Central memory CD8-positive, alpha-beta T cell (primary cell): ENCODE data around the gene CCDC88B.
A peak's percentile ranks its signal among the peaks of the same experiment; 100 is the strongest.
"Not testable (repeated sequence)": the region's sequence is repeated elsewhere in the genome, so short reads cannot be mapped to it uniquely, and the experiment has no call there.

Experiments used
- ATAC-seq: fragments of 150-1000 bp; cut with Tn5 transposase; replicated peaks from 2 replicates; pipeline ENCODE4 v1.10.0; 2022; ENCODE audit warnings: mild to moderate bottlenecking, moderate FRiP score, moderate number of reproducible peaks; ENCODE audit not compliant: poor library complexity, severe bottlenecking; ENCODE audit errors: extremely low read depth
- DNase-seq, 2 donors: peaks; one replicate each; pipeline ENCODE4 v3.0.0; 2021; ENCODE audit warnings: low spot score in 2 of 2
- H3K27ac Mint-ChIP-seq: one replicate; pipeline ENCODE4 v1.8.0; 2022; ENCODE audit warnings: low read depth, mild to moderate bottlenecking, moderate library complexity, mixed read lengths
- H3K27me3 Mint-ChIP-seq: one replicate; pipeline ENCODE4 v1.8.0; 2022; ENCODE audit warnings: mixed read lengths
- H3K36me3 Mint-ChIP-seq: one replicate; pipeline ENCODE4 v1.8.0; 2022; ENCODE audit warnings: mild to moderate bottlenecking, moderate library complexity, mixed read lengths; ENCODE audit not compliant: insufficient read depth
- H3K4me1 Mint-ChIP-seq: one replicate; pipeline ENCODE4 v1.8.0; 2022; ENCODE audit warnings: mixed read lengths
- H3K4me3 Mint-ChIP-seq: one replicate; pipeline ENCODE4 v1.8.0; 2022; ENCODE audit warnings: mild to moderate bottlenecking, moderate library complexity, mixed read lengths
- H3K9me3 Mint-ChIP-seq: one replicate; pipeline ENCODE4 v1.8.0; 2022; ENCODE audit warnings: mixed read lengths

The CCDC88B gene

DNA sequence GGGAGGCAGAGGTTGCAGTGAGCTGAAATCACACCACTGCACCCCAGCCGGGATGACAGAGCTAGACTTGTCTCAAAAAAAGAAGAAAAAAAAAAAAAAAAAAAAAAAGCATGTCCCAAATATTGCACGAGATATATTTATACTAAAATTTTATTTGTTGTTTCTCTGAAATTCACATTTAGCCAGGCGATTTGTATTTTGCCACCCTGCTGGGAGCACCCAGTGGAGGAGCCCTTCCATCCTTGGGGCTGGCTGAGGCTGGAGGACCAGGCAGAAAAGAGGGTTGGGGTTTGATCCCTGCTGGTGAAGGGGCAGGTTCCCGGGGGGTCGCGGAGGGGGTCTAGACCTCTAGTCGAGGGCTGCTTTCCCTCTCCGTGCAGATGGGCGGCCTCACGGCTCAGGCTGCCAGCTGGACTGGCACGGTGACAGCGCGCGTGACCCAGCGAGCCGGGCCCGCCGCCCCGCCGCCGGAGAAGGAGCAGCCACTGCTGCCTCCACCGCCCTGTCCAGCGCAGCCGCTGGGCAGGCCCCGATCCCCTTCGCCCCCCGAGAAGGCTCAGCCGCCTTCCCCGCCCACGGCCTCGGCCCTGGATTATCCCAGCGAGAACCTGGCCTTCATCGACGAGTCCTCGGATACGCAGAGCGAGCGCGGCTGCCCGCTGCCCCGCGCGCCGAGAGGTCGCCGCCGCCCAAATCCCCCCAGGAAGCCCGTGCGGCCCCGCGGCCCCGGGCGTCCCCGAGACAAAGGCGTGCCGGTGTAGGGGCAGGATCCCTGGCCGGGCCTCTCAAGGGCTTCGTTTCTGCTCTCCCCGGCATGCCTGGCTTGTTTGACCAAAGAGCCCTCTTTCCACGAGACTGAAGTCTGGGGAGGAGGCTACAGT lies 40.8 kb upstream of the CCDC88B start:
- no peaks in the 10 kb centered on the region for H3K9me3 Mint-ChIP-seq
- peaks cover 70% of the 10 kb centered on the region for H3K27me3 Mint-ChIP-seq
- ATAC-seq (no peak), DNase-seq (no peak)
- H3K27ac Mint-ChIP-seq = no peak overlapping the region
- H3K4me3 Mint-ChIP-seq = peak overlapping the region; percentile 76
- peaks cover 15% of the 10 kb centered on the region for H3K4me1 Mint-ChIP-seq
- H3K36me3 Mint-ChIP-seq = peaks cover 6% of the 10 kb centered on the region

DNA sequence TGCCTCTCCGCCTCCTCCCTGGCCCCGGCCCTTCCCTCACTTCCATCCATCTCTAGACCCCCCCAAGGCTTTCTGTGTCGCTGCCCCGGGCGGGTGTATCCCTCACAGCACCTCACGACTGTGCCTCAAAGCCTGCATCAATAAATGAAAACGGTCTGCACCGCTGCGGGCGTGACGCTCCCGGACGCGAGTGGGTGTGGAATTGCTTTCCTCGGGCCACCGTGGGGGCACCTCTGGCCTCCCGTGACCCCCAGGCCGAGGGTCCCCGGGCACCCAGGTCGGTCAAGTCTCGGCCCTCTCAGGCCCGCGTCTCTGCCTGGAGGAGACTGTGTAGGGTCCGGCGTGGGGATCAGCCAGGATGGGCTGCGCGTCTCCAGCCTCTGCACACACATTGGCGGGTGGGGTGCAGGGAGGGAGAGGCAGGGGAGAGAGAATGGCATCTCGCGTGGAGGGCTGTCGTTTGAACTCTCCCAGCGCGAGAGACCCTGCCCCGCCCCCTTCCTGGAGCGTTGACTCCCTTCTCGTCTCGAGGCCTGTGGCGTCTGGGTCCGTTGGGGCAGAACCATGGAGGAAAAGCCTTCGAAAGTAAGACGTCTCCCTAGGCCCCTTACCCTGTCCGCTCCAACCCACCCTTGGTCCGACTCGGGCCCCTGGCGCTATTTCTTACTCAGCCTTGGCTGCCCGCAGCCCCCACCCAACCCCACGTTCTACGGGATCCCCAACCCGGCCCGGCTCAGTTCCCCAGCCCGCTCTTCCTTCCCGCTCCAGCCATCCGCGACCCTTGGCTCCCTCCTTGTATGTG lies 40.0 kb upstream of the CCDC88B start, which contains the start of gene CATSPERZ:
TSS of gene CATSPERZ (plus strand) at position 512 of the 802 bp plus-strand sequence. CDS start at position 565, 53 bp downstream.
- Mint-ChIP-seq H3K9me3 (no peaks in the 10 kb centered on the region), H3K27me3 (peaks cover 61% of the 10 kb centered on the region), H3K4me3 (peak within 1 kb of the TSS; percentile 76), H3K36me3 (peaks cover 6% of the 10 kb centered on the region), H3K27ac (peak within 1 kb of the TSS; percentile 73), H3K4me1 (peaks cover 19% of the 10 kb centered on the region)
- ATAC-seq = no peak
- DNase-seq = no peak

DNA sequence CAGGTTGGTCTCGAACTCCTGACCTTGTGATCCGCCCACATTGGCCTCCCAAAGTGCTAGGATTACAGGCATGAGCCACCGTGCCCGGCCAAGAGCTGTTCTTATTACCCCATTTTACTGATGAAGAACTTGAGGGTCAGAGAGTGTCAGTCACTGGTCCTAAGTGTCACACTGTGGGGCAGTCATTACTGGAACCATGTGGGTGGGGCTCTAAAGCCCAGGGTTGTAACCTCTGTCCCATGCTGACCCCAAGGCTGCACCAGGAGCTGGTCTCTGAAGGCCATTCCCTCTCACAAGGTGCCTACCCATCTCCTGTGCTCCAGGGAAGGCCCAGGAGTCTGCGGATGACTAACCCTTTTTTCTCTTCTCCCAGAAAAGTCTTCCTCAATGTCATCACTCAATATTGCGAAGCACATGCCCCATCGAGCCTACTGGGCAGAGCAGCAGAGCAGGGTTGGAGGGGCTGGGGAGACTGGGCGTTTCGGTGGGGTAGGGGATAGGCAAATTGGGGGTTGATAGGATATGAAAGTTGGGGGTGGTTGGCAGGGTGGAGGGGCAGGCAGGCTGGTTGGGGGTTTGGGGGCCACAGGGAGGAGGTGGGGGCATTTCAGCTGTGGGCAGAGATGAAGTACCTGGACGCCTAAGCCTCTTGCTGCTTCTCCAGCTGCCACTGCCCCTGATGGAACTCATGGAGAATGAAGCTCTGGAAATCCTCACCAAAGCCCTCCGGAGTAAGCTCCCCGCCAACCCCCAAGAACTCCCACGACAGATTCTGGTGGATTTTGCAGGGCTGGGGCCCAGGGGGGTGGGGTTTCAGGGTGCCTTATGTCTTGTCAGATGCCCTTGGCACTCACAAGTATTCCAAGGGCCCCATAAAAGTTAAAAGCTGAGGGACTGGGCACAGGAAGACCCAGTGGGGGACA lies 36.6 kb upstream of the CCDC88B start:
- no peak for ATAC-seq

DNA sequence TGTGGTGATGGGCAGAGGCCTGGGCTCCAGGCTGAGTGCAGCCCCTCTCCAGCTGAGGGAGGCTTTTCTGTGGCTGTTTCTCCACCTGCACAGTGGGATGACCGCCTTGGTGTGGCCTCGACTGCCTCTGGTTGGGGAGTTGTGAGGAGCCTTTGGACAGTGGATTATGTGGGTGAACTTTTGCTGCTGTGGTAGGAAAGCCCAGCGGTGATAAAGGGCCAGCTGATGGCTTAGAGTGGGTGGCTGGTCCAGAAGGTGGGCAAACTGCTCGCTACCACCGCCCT lies 36.0 kb upstream of the CCDC88B start:
- peak overlapping the region; percentile 93 for H3K4me3 Mint-ChIP-seq
- no peak for DNase-seq

More for the DNA sequence above, 36.6 kb upstream of the CCDC88B start:
- Mint-ChIP-seq H3K36me3 (peaks cover 15% of the 10 kb centered on the region), H3K9me3 (no peaks in the 10 kb centered on the region), H3K4me1 (peaks cover 28% of the 10 kb centered on the region), H3K27me3 (peaks cover 28% of the 10 kb centered on the region), H3K27ac (peak overlapping the region; percentile 92), H3K4me3 (peak overlapping the region; percentile 93)
- no peak for DNase-seq

DNA sequence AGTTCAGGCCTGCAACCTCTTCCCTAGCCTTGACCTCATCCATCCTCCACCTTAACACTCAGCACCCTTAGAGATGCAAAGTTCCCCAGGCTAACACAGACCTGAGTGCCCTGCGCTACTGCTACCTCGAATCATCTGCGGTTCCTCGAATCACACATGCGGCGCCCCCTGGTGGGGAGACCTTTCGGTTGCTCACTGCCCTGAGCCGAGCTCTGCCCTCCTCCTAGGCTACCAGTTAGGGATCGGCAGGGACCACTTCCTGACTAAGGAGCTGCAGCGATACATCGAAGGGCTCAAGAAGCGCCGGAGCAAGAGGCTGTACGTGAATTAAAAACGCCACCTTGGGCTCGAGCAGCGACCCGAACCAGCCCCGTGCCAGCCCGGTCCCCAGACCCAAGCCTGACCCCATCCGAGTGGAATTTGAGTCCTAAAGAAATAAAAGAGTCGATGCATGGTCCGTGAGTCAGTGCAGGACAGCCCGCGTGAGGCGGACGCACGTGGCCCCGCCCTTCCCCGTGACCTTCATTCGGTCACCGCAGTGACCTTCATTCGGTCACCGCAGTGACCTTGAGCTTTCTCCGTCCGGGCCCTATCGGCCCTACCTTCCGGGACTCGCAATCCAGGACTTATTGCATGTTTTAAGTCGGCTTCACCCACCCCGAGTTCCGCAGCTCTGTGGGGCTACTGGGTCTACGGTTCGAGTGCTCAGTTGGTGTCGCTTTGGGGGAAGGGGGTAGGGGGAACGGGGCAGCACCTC lies 35.5 kb upstream of the CCDC88B start:
- peak overlapping the region; percentile 93 for H3K4me3 Mint-ChIP-seq
- peak overlapping the region; percentile 92 for H3K27ac Mint-ChIP-seq
- H3K36me3 Mint-ChIP-seq = peaks cover 19% of the 10 kb centered on the region
- peak; percentile 90 to 97 for DNase-seq
- H3K4me1 Mint-ChIP-seq = peaks cover 27% of the 10 kb centered on the region
- peak; percentile 58 for ATAC-seq
- H3K27me3 Mint-ChIP-seq = peaks cover 17% of the 10 kb centered on the region
- no peaks in the 10 kb centered on the region for H3K9me3 Mint-ChIP-seq

More for the DNA sequence above, 36.0 kb upstream of the CCDC88B start:
- H3K27me3 Mint-ChIP-seq = peaks cover 22% of the 10 kb centered on the region
- peaks cover 17% of the 10 kb centered on the region for H3K36me3 Mint-ChIP-seq
- peak overlapping the region; percentile 92 for H3K27ac Mint-ChIP-seq
- H3K9me3 Mint-ChIP-seq = no peaks in the 10 kb centered on the region
- peaks cover 28% of the 10 kb centered on the region for H3K4me1 Mint-ChIP-seq
- no peak for ATAC-seq

DNA sequence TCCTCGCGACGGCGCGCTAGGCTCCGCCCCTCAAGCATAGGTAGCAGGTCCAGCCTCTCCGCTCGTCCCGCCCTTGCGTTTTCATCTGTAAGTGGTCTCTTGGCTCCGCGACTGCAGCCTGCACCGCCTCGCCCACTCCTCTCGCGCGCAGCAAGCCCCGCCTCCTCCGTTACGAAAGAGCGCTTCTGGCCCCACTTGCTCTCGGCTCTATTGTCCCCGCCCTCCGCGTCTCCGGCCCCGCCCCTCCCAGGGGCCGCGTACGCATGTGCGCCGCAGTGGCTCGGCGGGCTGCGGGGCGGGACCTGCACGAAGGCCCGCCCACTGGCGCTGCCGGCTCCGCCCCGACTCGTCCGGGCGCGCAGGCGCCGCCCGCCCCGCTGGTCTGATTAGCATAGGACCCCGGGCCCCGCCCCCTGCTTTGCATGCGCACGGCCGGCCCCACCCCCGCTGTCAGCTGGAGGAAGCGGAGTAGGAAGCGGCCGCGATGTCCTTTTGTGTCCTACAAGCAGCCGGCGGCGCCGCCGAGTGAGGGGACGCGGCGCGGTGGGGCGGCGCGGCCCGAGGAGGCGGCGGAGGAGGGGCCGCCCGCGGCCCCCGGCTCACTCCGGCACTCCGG lies 34.8 kb upstream of the CCDC88B start, which contains the start of gene ESRRA:
TSS of gene ESRRA (plus strand) at position 450 of the 616 bp plus-strand sequence. CDS start 1,656 bp downstream, outside the sequence.
- DNase-seq = peak; percentile 98 to 99
- Mint-ChIP-seq H3K4me1 (peaks cover 22% of the 10 kb centered on the region), H3K36me3 (peaks cover 23% of the 10 kb centered on the region), H3K4me3 (peak within 1 kb of the TSS; percentile 93), H3K27me3 (peaks cover 10% of the 10 kb centered on the region), H3K27ac (peak within 1 kb of the TSS; percentile 92), H3K9me3 (no peaks in the 10 kb centered on the region)
- peak; percentile 67 for ATAC-seq

DNA sequence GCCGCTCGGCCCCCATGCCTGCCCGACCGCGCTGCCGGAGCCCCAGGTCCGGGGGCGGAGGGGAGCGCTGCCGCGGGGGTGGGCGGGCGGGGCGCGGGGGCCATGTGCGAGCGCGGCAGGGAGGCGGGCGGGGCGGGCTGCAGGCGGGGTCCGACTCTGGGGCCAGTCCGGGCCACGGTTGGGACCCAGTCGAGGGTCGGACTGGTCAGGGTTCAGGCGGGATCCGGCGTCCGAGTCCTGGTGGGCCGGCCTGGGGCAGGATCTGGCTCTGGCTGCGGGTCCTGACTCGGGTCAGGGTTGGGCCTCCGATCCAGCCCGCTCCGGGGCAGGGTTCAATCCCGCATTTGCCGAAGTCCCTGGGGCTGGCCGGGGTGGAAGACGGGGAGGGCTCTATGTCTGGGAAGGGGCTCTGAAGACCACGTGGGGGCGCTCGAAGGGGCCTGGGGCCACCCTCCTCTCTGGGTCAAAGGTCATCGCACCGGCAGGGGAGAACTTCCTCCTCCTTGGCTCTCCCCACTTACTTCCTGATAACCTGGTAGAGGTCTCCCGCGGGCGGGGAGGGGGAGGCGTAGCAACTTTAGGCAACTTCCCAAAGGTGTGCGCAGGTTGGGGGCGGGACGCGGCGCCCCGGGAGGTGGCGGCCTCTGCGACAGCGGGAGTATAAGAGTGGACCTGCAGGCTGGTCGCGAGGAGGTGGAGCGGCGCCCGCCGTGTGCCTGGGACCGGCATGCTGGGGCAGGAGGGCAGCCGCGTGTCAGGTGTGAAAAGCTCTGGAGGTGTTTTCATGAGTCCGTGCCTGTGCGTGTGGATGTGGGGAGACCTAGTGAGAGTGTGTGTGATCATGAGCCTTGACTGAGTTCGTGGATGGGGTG lies 34.1 kb upstream of the CCDC88B start:
- DNase-seq (peak in 1 of 2 donors; percentile 45), ATAC-seq (peak; percentile 17)
- Mint-ChIP-seq H3K27me3 (peaks cover 3% of the 10 kb centered on the region), H3K27ac (peak overlapping the region; percentile 75), H3K4me1 (peaks cover 15% of the 10 kb centered on the region), H3K36me3 (peaks cover 27% of the 10 kb centered on the region), H3K9me3 (no peaks in the 10 kb centered on the region), H3K4me3 (peak overlapping the region; percentile 93)

DNA sequence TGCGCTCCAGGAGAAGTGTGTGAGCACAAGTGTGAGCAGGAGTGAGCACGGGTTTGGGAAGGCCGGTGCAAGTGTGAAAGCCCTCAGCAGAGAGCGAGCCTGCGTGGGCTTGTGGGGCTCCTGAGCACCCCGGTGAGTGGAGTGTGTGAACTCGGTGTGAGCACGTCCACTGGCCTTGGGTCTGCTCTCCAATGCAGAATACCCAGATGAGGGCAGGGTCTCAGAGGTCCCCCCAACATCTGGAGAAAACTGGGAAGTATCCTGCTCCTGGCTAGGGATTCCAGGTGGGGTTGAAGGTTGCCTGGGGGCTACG lies 33.5 kb upstream of the CCDC88B start:
- H3K4me1 Mint-ChIP-seq = peaks cover 15% of the 10 kb centered on the region

DNA sequence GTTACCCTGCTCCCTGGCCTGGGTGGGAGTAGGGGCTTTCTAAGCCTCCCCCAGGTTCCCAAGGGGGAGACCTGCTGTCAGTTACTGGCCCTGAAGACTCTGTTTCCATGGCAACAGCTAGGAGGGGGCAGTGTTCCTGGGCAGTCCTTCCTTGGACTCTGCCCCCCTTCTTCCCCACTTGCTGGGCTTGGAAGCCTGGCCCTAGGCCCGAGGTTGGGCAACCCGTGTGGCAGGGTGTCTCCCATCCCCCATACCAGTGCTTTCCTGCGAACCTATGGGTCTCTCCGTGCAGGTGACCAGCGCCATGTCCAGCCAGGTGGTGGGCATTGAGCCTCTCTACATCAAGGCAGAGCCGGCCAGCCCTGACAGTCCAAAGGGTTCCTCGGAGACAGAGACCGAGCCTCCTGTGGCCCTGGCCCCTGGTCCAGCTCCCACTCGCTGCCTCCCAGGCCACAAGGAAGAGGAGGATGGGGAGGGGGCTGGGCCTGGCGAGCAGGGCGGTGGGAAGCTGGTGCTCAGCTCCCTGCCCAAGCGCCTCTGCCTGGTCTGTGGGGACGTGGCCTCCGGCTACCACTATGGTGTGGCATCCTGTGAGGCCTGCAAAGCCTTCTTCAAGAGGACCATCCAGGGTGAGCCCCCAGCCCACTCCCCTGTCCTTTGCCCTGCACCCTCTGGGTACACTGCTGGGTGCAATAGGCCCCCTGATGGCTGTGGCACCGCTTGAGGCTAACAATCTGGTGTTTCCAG lies 33.0 kb upstream of the CCDC88B start:
- no peaks in the 10 kb centered on the region for H3K27me3 Mint-ChIP-seq
- DNase-seq (no peak), ATAC-seq (no peak)
- H3K27ac Mint-ChIP-seq = peak overlapping the region; percentile 75
- peaks cover 25% of the 10 kb centered on the region for H3K36me3 Mint-ChIP-seq
- peak overlapping the region; percentile 93 for H3K4me3 Mint-ChIP-seq
- H3K9me3 Mint-ChIP-seq = no peaks in the 10 kb centered on the region
- H3K4me1 Mint-ChIP-seq = peaks cover 15% of the 10 kb centered on the region

More for the DNA sequence above, 33.5 kb upstream of the CCDC88B start:
- Mint-ChIP-seq H3K27ac (peak overlapping the region; percentile 75), H3K4me3 (peak overlapping the region; percentile 93), H3K36me3 (peaks cover 25% of the 10 kb centered on the region), H3K9me3 (no peaks in the 10 kb centered on the region), H3K27me3 (no peaks in the 10 kb centered on the region)
- no peak for ATAC-seq
- no peak for DNase-seq

DNA sequence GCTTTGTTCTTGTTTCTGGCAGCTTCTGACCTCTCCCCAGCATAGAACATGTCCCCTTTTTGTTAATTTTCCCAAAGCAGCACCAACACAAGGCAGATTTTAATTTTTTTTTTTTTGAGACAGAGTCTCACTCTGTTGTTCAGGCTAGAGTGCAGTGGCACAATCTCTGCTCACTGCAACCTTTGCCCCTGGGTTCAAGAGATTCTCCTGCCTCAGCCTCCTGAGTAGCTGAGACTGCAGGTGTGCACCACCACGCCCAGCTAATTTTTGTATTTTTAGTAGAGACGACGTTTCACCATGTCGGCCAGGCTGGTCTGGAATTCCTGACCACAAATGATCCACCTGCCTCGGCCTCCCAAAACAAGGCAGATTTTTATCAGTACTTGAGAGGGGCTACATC lies 32.2 kb upstream of the CCDC88B start:
- Mint-ChIP-seq H3K4me1 (peaks cover 20% of the 10 kb centered on the region), H3K4me3 (peak overlapping the region; percentile 61), H3K36me3 (peaks cover 27% of the 10 kb centered on the region)
- not testable (repeated sequence) for ATAC-seq, H3K9me3 Mint-ChIP-seq, H3K27ac Mint-ChIP-seq, DNase-seq, H3K27me3 Mint-ChIP-seq
